Suprapubic skin (tissue), 4 donors: ENCODE data around the gene CCDC178.

Source experiments
- EP300 ChIP-seq: sonication (generic); formaldehyde crosslinking; IDR thresholded peaks from one replicate; pipeline ENCODE4 v1.6.1; 2017; ENCODE audit warnings: antibody characterized with exemption
- POLR2AphosphoS5 ChIP-seq, 3 donors: sonication (generic); formaldehyde crosslinking; IDR thresholded peaks; one replicate each; pipeline ENCODE4 v1.6.1; 2017; ENCODE audit warnings: antibody characterized with exemption in 3 of 3
- TF ChIP-seq, protein P1 (sequence below), 2 donors: fragments of 200-600 bp in 1 of 2; fragments of 450-650 bp in 1 of 2; sonication (generic) in 1 of 2; IDR thresholded peaks; one replicate each; pipeline ENCODE4 v1.5.1; 2016 to 2019; ENCODE audit warnings: antibody characterized with exemption in 2 of 2, mild to moderate bottlenecking in 1 of 2, moderate library complexity in 1 of 2

DNA sequence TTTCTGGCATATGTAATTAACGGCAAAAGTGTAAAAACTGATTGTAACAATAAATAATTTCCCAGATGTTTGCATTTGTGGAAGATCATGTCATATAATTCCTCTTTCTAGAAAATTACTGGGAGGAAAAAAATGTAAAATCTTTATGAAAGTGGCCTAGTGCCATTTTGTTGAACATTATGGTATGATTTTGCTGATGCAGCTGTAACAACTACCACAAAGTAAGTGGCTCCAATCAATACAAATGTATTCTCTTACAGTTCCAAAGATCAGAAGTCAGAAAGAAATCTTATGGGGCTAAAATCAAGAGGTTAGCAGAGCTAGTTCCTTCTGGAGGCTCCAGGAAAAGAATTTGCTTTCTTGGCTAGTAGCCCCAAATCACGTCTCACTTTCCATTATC lies 281.4 kb downstream of the CCDC178 start:
- TF ChIP-seq, protein P1, sequence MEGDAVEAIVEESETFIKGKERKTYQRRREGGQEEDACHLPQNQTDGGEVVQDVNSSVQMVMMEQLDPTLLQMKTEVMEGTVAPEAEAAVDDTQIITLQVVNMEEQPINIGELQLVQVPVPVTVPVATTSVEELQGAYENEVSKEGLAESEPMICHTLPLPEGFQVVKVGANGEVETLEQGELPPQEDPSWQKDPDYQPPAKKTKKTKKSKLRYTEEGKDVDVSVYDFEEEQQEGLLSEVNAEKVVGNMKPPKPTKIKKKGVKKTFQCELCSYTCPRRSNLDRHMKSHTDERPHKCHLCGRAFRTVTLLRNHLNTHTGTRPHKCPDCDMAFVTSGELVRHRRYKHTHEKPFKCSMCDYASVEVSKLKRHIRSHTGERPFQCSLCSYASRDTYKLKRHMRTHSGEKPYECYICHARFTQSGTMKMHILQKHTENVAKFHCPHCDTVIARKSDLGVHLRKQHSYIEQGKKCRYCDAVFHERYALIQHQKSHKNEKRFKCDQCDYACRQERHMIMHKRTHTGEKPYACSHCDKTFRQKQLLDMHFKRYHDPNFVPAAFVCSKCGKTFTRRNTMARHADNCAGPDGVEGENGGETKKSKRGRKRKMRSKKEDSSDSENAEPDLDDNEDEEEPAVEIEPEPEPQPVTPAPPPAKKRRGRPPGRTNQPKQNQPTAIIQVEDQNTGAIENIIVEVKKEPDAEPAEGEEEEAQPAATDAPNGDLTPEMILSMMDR (IDR thresholded peaks at IDR 0.05): no peak
- TF ChIP-seq POLR2AphosphoS5 (IDR thresholded peaks at IDR 0.05): no peak
- TF ChIP-seq EP300: no peak
